Measurements from ENCODE around the gene KRTAP13-1.

DNA sequence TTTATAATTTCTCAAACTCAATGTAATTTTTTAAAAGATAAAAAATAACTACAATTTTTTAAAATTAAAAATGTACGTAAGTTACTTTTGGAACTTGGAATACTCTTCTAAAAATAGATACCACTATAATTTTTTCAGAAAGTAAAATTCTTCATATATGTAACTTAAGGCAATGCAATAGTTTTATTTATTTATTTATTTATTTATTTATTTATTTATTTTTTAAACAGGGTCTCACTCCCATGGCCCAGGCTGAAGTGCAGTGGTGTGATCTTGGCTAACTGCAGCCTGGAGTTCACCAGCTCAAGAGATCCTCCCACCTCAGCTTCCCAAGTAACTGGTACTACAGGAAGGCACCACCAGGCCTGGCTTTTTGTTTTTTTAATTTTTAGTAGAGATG lies 44.3 kb upstream of the KRTAP13-1 start:
- TF ChIP-seq POLR2A (IDR thresholded peaks at IDR 0.05), result no peak
- TF ChIP-seq, protein P1, sequence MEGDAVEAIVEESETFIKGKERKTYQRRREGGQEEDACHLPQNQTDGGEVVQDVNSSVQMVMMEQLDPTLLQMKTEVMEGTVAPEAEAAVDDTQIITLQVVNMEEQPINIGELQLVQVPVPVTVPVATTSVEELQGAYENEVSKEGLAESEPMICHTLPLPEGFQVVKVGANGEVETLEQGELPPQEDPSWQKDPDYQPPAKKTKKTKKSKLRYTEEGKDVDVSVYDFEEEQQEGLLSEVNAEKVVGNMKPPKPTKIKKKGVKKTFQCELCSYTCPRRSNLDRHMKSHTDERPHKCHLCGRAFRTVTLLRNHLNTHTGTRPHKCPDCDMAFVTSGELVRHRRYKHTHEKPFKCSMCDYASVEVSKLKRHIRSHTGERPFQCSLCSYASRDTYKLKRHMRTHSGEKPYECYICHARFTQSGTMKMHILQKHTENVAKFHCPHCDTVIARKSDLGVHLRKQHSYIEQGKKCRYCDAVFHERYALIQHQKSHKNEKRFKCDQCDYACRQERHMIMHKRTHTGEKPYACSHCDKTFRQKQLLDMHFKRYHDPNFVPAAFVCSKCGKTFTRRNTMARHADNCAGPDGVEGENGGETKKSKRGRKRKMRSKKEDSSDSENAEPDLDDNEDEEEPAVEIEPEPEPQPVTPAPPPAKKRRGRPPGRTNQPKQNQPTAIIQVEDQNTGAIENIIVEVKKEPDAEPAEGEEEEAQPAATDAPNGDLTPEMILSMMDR (IDR thresholded peaks at IDR 0.05 in 4 of 5, conservative IDR thresholded peaks at IDR 0.05 in 1 of 5), result no peak

Data from gastrocnemius medialis (tissue), 4 donors.